Measurements from ENCODE around the gene C14orf180.

DNA sequence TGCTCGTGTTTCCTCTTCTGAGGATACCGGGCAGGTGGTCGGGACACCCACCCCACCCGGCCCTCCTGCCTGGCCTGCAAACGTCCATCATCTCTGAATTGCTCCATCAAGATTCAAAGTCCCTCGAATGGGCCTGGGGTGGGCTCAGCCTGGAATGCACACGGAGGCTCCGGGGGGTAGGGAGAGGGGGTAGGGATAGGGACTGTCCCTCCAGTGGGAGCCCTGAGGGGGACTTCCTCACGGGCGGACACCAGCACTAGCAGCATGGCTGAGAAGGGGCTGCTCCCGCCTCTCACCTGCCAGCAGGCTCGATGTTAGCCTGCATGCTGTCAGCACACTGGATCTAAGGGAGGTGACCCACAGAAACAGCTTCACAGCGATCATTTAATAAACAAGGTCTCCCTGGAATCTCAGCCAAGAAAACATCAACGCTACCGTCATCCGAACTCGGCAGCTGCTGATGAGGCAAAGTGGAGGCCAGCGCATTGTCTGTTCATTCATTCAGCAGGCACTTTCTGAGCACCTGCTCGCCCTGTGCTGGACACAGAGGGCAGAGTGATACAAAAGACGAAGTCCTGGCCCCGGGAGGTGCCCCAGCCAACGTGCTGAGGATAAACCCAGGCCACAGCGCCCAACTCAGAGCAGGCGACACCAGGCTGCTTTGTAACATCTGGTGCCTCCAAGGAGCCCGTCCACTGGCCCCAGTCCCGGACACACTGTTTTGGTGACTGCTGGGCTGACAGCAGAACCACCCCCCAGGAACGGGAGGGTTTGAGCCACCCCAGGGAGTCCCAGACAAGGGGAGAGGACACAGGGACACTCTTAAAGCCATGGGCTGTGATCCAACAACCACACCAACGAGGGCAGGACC, 18.7 kb downstream of the C14orf180 start:
- TF ChIP-seq EZH2phosphoT487 (IDR thresholded peaks at IDR 0.05; ENCODE audit: insufficient read depth, low read depth): no peak
- TF ChIP-seq EZH2 (IDR thresholded peaks at IDR 0.05; ENCODE audit: insufficient read depth, poor library complexity, severe bottlenecking): no peak
